GM23248 (cell line): ENCODE results near the gene SSRP1. TPM values are rescaled to one million over a fixed set of nuclear protein-coding genes. Genes with fewer than 3 reads are reported as not detected.
"Not testable (repeated sequence)": the region's sequence is repeated elsewhere in the genome, so short reads cannot be mapped to it uniquely, and the experiment has no call there.

ENCODE experiments used
- DNase-seq: peaks from one replicate; pipeline ENCODE4 v3.0.0-alpha.2; 2015
- H2AFZ ChIP-seq: fragments of 200-600 bp; sonication (generic); 2 replicates; pipeline ENCODE4 v1.6.1; 2016; ENCODE audit warnings: antibody characterized with exemption
- H3F3A ChIP-seq: fragments of 200-600 bp; sonication (generic); 2 replicates; pipeline ENCODE4 v1.6.1; 2016; ENCODE audit warnings: mild to moderate bottlenecking, antibody characterized with exemption, mixed run types; ENCODE audit not compliant: insufficient read depth
- H3K27ac ChIP-seq: fragments of 200-600 bp; sonication (generic); 2 replicates; pipeline ENCODE4 v1.5.1; 2016; ENCODE audit warnings: mild to moderate bottlenecking
- H3K27me3 ChIP-seq: fragments of 200-600 bp; sonication (generic); replicated peaks from 2 replicates; pipeline ENCODE4 v1.6.1; 2016; ENCODE audit warnings: mild to moderate bottlenecking; ENCODE audit not compliant: insufficient read depth
- H3K36me3 ChIP-seq: fragments of 200-600 bp; sonication (generic); 2 replicates; pipeline ENCODE4 v1.6.1; 2016; ENCODE audit warnings: low read depth, mild to moderate bottlenecking
- H3K4me1 ChIP-seq: fragments of 200-600 bp; sonication (generic); 2 replicates; pipeline ENCODE4 v1.6.1; 2016; ENCODE audit warnings: mild to moderate bottlenecking; ENCODE audit not compliant: insufficient read depth
- H3K4me2 ChIP-seq: fragments of 200-600 bp; sonication (generic); one replicate; pipeline ENCODE4 v1.6.1; 2016; ENCODE audit warnings: mild to moderate bottlenecking; ENCODE audit not compliant: unreplicated experiment
- H3K4me3 ChIP-seq: fragments of 200-600 bp; sonication (generic); 2 replicates; pipeline ENCODE4 v1.5.1; 2016; ENCODE audit warnings: mild to moderate bottlenecking
- H3K79me2 ChIP-seq: fragments of 200-600 bp; sonication (generic); 2 replicates; pipeline ENCODE4 v1.6.1; 2016; ENCODE audit warnings: mild to moderate bottlenecking; ENCODE audit not compliant: insufficient read depth
- H3K9ac ChIP-seq: fragments of 200-600 bp; sonication (generic); 2 replicates; pipeline ENCODE4 v1.6.1; 2016; ENCODE audit warnings: mild to moderate bottlenecking
- H3K9me2 ChIP-seq: fragments of 200-600 bp; sonication (generic); 2 replicates; pipeline ENCODE4 v1.6.1; 2016; ENCODE audit warnings: mixed run types, mild to moderate bottlenecking, moderate library complexity; ENCODE audit not compliant: insufficient read depth
- H3K9me3 ChIP-seq: fragments of 200-600 bp; sonication (generic); one replicate; pipeline ENCODE4 v1.6.1; 2017; ENCODE audit warnings: low read depth
- H4K20me1 ChIP-seq: fragments of 200-600 bp; sonication (generic); 2 replicates; pipeline ENCODE4 v1.6.0; 2016; ENCODE audit not compliant: insufficient read depth
- EZH2 ChIP-seq: fragments of 200-600 bp; sonication (generic); IDR thresholded peaks from 2 replicates; pipeline ENCODE4 v1.6.1; 2018; ENCODE audit warnings: antibody characterized with exemption, mild to moderate bottlenecking; ENCODE audit not compliant: insufficient read depth, poor library complexity, severe bottlenecking
- EZH2phosphoT487 ChIP-seq: fragments of 200-600 bp; sonication (generic); IDR thresholded peaks from 2 replicates; pipeline ENCODE4 v1.6.1; 2018; ENCODE audit warnings: antibody characterized with exemption, moderate library complexity, mild to moderate bottlenecking, low read depth; ENCODE audit not compliant: insufficient read depth
- WGBS, 2 experiments: methylation state at CpG; one replicate each; pipeline ENCODE4 v1.1.6; 2015 to 2017; ENCODE audit warnings: low lambda C conversion rate in 2 of 2, low coverage in 1 of 2; ENCODE audit errors: missing lambda C conversion rate in 2 of 2; 5-methylcytosine and 5-hydroxymethylcytosine counted together
- in situ Hi-C: fragments of 300-500 bp; cut with MboI; formaldehyde crosslinking; loops from 2 replicates; pipeline ENCODE4 v1.15.0; 2020
- polyA plus RNA-seq: library from polyadenylated mRNA; unstranded; fragments of >200 nt; fragmentation: Nextera tagmentation; extraction: Ambion mirVana; gene quantifications from 2 replicates; pipeline ENCODE4 v1.2.1, GENCODE V29; 2016
- total RNA-seq: library from RNA; depleted of rRNA; stranded (reverse); fragments of >200 nt; shearing (Covaris generic); gene quantifications from 2 replicates; pipeline ENCODE4 v1.2.3, GENCODE V29; 2014

SSRP1 gene
- total and polyA plus RNA-seq, 2 experiments from 2014 or later, result 29.3 to 76.2 TPM

DNA sequence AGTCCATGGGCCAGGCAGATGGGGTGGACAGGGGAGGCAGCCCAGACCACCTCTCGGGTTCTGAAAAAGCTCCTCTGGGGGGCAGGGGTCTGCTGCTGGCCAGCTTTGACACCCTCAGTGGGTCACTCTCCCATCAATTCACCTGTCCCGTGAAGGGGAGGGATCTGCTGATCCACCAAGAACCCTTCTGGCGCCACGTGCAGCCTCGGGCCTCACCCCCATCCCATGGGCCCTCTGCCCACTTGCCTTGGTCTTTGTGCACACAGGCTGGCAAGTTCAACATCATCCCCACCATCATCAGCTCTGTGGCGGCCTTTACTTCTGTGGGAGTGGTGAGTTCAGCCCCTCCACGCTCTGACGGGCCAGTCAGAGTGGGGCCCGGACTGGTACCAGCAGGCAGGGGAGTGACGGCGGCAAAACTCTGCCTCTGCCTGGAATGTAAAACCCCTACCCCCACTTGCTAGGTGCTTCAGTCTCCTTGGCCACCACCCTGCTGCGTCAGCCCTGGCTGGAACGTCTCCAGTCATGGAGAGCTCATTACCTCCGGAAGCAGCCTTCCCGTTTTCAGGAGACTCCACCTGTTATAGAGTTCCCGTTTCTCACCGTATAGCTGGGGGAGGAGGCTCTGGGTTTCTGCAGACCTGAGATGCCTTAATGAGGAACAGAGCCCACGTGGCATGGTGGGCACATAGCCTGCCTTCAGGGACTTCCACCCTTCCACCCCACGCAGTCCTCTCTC, 32.6 kb upstream of the SSRP1 start:
- H3K36me3 ChIP-seq, result no peaks in the 10 kb centered on the region
- no peaks in the 10 kb centered on the region for H4K20me1 ChIP-seq
- no peaks in the 10 kb centered on the region for H3F3A ChIP-seq
- no peaks in the 10 kb centered on the region for H3K9me3 ChIP-seq
- H3K9ac ChIP-seq, result no peak overlapping the region
- H3K4me1 ChIP-seq, result peaks cover 7% of the 10 kb centered on the region; the same call in 1 of the 2 replicates
- no peak overlapping the region for H2AFZ ChIP-seq
- no peak overlapping the region for H3K27ac ChIP-seq
- no peak for DNase-seq
- no peak overlapping the region for H3K4me2 ChIP-seq
- in situ Hi-C loops, result no loop called here
- no peak overlapping the region for H3K4me3 ChIP-seq
- no peaks in the 10 kb centered on the region for H3K9me2 ChIP-seq
- no peaks in the 10 kb centered on the region for H3K79me2 ChIP-seq
- no peaks in the 10 kb centered on the region for H3K27me3 ChIP-seq
- WGBS, 2 experiments, result 64 to 70% methylated on average over 19 of the region's 19 CpGs
- no peak for TF ChIP-seq EZH2
- TF ChIP-seq EZH2phosphoT487, result no peak

DNA sequence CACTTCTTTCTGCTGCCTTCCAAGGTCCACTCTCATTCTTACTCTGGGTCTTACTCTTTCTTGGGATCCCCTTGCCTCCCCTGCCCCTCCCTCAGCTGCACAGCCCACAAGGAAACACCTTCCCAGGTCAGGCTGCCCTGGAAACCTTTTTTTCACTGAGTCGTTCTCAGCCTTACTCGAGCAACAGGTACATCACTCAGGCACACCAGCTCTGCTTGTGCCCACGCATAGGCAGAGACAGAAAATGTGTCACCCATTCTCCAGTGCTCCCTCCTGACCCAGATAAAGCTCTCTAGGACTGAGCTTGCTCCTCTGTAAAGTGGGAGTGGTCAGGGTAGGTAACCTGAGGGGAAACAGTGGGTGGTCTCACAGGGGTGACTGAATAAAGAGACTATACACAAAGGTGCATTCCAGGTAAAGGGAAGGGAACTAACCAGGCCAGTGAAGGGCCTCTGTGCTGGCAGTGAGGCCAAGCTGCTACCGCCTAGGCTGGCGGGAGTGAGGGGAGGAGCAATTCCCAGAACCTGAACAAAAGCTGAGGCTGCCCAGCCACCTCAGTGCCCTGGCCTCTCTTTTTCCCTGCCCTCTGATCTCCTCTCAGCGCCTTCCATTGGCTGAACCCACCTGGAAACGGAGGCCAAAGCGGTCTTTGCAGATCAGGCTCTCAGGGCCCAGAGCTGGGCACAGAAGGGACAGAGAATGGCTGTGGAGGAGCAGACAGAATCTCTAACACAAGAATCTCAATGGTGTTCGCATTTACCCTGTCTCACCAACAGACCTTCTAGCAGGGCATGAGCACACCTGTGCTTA, 29.4 kb upstream of the SSRP1 start:
- H3K36me3 ChIP-seq, result no peaks in the 10 kb centered on the region
- no peaks in the 10 kb centered on the region for H3K9me2 ChIP-seq
- in situ Hi-C loops, result no loop called here
- H3K4me3 ChIP-seq, result no peak overlapping the region
- no peak for DNase-seq
- H3K9ac ChIP-seq, result no peak overlapping the region
- no peaks in the 10 kb centered on the region for H3F3A ChIP-seq
- no peak overlapping the region for H3K4me2 ChIP-seq
- no peaks in the 10 kb centered on the region for H3K9me3 ChIP-seq
- H2AFZ ChIP-seq, result no peak overlapping the region
- no peak overlapping the region for H3K27ac ChIP-seq
- no peaks in the 10 kb centered on the region for H4K20me1 ChIP-seq
- no peak for TF ChIP-seq EZH2phosphoT487
- TF ChIP-seq EZH2, result no peak
- H3K4me1 ChIP-seq, result peaks cover 6% of the 10 kb centered on the region; the same call in 1 of the 2 replicates
- no peaks in the 10 kb centered on the region for H3K27me3 ChIP-seq
- 77 to 80% methylated on average over 9 of the region's 9 CpGs for WGBS, 2 experiments
- H3K79me2 ChIP-seq, result no peaks in the 10 kb centered on the region

DNA sequence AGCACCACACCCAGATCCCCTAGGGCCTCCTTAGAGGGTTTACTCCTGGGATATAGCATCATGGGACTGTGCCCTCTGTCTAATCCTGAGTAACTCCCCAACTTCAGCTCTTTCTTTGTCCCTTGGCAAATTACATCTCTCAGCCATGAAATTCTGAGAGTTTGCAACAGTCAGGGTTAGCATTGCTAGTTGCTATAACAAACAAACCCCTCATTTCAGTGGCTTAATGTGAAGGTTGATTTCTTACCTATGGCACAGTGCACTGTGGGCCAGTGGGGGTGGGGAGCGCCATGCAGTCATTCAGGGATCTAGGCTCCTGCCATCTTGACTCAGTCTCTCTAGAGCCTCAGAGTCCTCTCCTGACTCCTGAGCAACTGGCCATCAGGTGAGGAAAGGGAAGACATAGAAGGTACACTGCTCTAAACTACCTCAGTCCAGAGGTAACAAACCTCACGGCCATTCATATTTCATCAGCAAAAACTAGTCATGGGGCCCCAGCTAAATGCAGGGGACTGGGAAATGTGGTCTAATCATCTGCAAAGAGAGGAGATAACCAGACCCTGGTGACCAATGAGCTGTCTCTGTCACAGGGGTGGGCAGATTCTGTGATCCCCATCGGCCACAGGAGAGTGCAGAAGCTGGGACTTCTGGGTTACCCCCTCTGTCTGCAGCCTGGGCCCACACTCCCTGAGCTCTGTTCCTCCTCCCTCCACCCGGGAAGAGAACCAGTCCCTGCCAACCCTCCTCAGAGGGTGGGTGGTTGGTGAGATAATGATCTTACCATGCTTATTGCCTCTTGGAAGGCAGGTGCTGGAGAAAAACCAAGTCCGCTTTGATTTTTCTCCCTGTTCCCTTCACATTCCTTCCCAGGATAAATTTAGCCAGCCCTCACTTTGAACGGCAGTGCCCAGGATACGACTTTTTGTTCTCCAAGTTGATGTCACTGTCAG, 27.7 kb upstream of the SSRP1 start:
- Histone ChIP-seq H3K9ac (no peak overlapping the region), H3K9me3 (no peaks in the 10 kb centered on the region), H4K20me1 (no peaks in the 10 kb centered on the region), H3K79me2 (no peaks in the 10 kb centered on the region), H3K4me3 (no peak overlapping the region), H2AFZ (no peak overlapping the region), H3K9me2 (no peaks in the 10 kb centered on the region), H3K36me3 (no peaks in the 10 kb centered on the region), H3K27me3 (no peaks in the 10 kb centered on the region), H3K4me2 (no peak overlapping the region), H3F3A (peaks cover 2% of the 10 kb centered on the region), H3K27ac (no peak overlapping the region), H3K4me1 (no peaks in the 10 kb centered on the region)
- TF ChIP-seq EZH2phosphoT487 (no peak), EZH2 (no peak)
- WGBS, 2 experiments, result 41 to 42% methylated on average over 7 of the region's 7 CpGs
- in situ Hi-C loops, result no loop called here
- no peak for DNase-seq

DNA sequence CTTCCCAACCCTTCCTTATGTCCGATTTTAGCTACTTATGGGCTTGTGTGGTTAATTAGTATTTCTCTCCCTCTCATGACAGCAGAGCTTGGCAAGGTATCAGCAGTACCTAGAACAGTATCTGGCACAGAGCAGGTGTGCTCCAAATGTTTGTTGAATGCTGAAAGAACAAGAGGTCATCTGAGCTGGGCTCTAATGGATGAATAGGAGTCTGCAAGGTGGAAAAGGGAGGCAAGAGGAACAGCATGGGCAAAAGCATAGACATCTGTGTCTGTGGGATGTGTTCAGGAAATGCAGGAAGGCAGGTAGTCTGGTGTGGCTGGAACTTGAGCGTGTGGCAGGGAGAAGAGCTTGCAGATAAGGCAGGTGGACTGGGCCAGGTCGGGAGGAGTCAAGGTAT, 26.2 kb upstream of the SSRP1 start:
- no peak for DNase-seq
- Histone ChIP-seq H3K9ac (no peak overlapping the region), H3K9me2 (no peaks in the 10 kb centered on the region), H3K4me1 (peaks cover 11% of the 10 kb centered on the region), H3K27me3 (no peaks in the 10 kb centered on the region), H3K4me2 (no peak overlapping the region), H3K4me3 (no peak overlapping the region), H2AFZ (no peak overlapping the region), H3K27ac (no peak overlapping the region), H3K36me3 (no peaks in the 10 kb centered on the region), H4K20me1 (no peaks in the 10 kb centered on the region), H3K9me3 (no peaks in the 10 kb centered on the region), H3F3A (peaks cover 16% of the 10 kb centered on the region), H3K79me2 (no peaks in the 10 kb centered on the region)
- in situ Hi-C loops, result no loop called here
- WGBS, 2 experiments, result 51 to 52% methylated on average over 3 of the region's 3 CpGs
- TF ChIP-seq EZH2phosphoT487 (no peak), EZH2 (no peak)

DNA sequence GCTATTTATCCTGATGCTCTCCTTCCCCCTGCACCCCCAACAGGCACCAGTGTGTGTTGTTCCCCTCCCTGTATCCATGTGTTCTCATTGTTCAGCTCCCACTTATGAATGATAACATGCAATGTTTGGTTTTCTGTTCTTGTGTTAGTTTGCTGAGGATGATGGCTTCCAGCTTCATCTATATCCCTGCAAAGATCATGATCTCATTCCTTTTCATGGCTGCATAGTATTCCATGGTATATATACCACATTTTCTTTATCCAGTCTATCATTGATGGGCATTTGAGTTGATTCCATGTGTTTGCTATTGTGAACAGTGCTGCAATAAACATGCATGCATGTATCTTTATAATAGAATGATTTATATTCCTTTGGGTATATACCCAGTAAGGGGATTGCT, 25.7 kb upstream of the SSRP1 start:
- H3K9me2 ChIP-seq, H4K20me1 ChIP-seq, H3K9me3 ChIP-seq, DNase-seq, H3K4me2 ChIP-seq, H2AFZ ChIP-seq, H3K79me2 ChIP-seq, in situ Hi-C loops, H3K27ac ChIP-seq, H3K36me3 ChIP-seq, H3K27me3 ChIP-seq, H3K9ac ChIP-seq, H3K4me3 ChIP-seq: not testable (repeated sequence)
- peaks cover 16% of the 10 kb centered on the region for H3F3A ChIP-seq
- peaks cover 11% of the 10 kb centered on the region for H3K4me1 ChIP-seq
